RWPE2 (cell line): ENCODE measurements around the gene TIMM10B.

Experiments used
- ATAC-seq: fragments of 200-7000 bp; cut with Tn5 transposase; 3 replicates; pipeline ENCODE4 v1.9.1; 2021; ENCODE audit warnings: low read depth
- DNase-seq: peaks from one replicate; pipeline ENCODE4 v3.0.0-alpha.2; 2020; ENCODE audit warnings: low spot score
- H3K27ac ChIP-seq: fragments of 450-650 bp; 2 replicates; pipeline ENCODE4 v1.5.1; 2017; ENCODE audit warnings: mild to moderate bottlenecking; ENCODE audit not compliant: poor library complexity, severe bottlenecking
- H3K27me3 ChIP-seq: fragments of 250-450 bp; sonication (Bioruptor Pico); 2 replicates; pipeline ENCODE4 v1.5.1; 2021; ENCODE audit warnings: mild to moderate bottlenecking, moderate library complexity; ENCODE audit not compliant: insufficient read depth, poor library complexity, severe bottlenecking
- H3K36me3 ChIP-seq: fragments of 250-450 bp; sonication (Bioruptor Pico); 2 replicates; pipeline ENCODE4 v1.5.1; 2020; ENCODE audit warnings: low read depth, mild to moderate bottlenecking, moderate library complexity
- H3K4me1 ChIP-seq: fragments of 250-450 bp; sonication (Bioruptor Pico); 2 replicates; pipeline ENCODE4 v1.5.1; 2021; ENCODE audit warnings: mild to moderate bottlenecking, moderate library complexity; ENCODE audit not compliant: insufficient read depth, poor library complexity, severe bottlenecking
- H3K4me3 ChIP-seq: fragments of 250-450 bp; sonication (Bioruptor Pico); 2 replicates; pipeline ENCODE4 v1.5.1; 2021; ENCODE audit warnings: mild to moderate bottlenecking, moderate library complexity; ENCODE audit not compliant: severe bottlenecking
- H3K9me3 ChIP-seq: fragments of 250-450 bp; sonication (Bioruptor Pico); 2 replicates; pipeline ENCODE4 v1.5.1; 2021; ENCODE audit warnings: mild to moderate bottlenecking, moderate library complexity; ENCODE audit not compliant: severe bottlenecking
- CTCF ChIP-seq: fragments of 450-650 bp; IDR thresholded peaks from one replicate; pipeline ENCODE4 v1.5.1; 2017; ENCODE audit warnings: mild to moderate bottlenecking, moderate library complexity; ENCODE audit not compliant: poor library complexity, severe bottlenecking

Gene TIMM10B

GRCh38 chr11:6457581-6458320 lies 23.6 kb upstream of the TIMM10B start:
- Histone ChIP-seq H3K27ac (no peak overlapping the region), H3K36me3 (peaks cover 9% of the 10 kb centered on the region; the same call in 1 of the 2 replicates), H3K9me3 (no peaks in the 10 kb centered on the region), H3K4me3 (no peak overlapping the region), H3K27me3 (no peaks in the 10 kb centered on the region), H3K4me1 (no peaks in the 10 kb centered on the region)
- ATAC-seq (no peak), DNase-seq (no peak)
- no peak for TF ChIP-seq CTCF

GRCh38 chr11:6458352-6459098 lies 22.8 kb upstream of the TIMM10B start:
- no peak for DNase-seq
- no peak overlapping the region for H3K4me3 ChIP-seq
- H3K27ac ChIP-seq = no peak overlapping the region
- no peaks in the 10 kb centered on the region for H3K4me1 ChIP-seq
- no peak for TF ChIP-seq CTCF
- H3K9me3 ChIP-seq = no peaks in the 10 kb centered on the region
- peak; percentile 19; the same call in 1 of the 3 replicates for ATAC-seq
- H3K36me3 ChIP-seq = peaks cover 9% of the 10 kb centered on the region; the same call in 1 of the 2 replicates
- no peaks in the 10 kb centered on the region for H3K27me3 ChIP-seq

GRCh38 chr11:6459099-6459450 lies 22.2 kb upstream of the TIMM10B start:
- Histone ChIP-seq H3K27me3 (no peaks in the 10 kb centered on the region), H3K27ac (no peak overlapping the region), H3K4me1 (no peaks in the 10 kb centered on the region), H3K9me3 (no peaks in the 10 kb centered on the region), H3K36me3 (peaks cover 9% of the 10 kb centered on the region; the same call in 1 of the 2 replicates), H3K4me3 (no peak overlapping the region)
- ATAC-seq = no peak
- no peak for TF ChIP-seq CTCF
- DNase-seq = no peak

- H3K36me3 ChIP-seq = no peaks in the 10 kb centered on the region; the same call in 1 of the 2 replicates
- H3K27me3 ChIP-seq = no peaks in the 10 kb centered on the region
- ATAC-seq = peak; percentile 68
- no peak for DNase-seq
- no peak for TF ChIP-seq CTCF
- H3K4me1 ChIP-seq = no peaks in the 10 kb centered on the region
- H3K9me3 ChIP-seq = no peaks in the 10 kb centered on the region
- no peak overlapping the region for H3K27ac ChIP-seq
- no peak overlapping the region for H3K4me3 ChIP-seq
These were observed 12.4 kb upstream of the TIMM10B start for GRCh38 chr11:6468712-6469495.
